ENCODE data around the gene VWA2. TPM values are rescaled to one million over a fixed set of nuclear protein-coding genes. Genes with fewer than 3 reads are reported as not detected.

The VWA2 gene
- total RNA-seq, 1 experiment from 2014 or later = 1.6 TPM

- Histone ChIP-seq H4K5ac (ENCODE audit: insufficient read length, low read depth, low read length) (no peak overlapping the region), H2BK15ac (ENCODE audit: low read depth, low read length) (no peak overlapping the region), H3K4me1 (ENCODE audit: insufficient read depth, low read length) (no peaks in the 10 kb centered on the region), H2BK120ac (ENCODE audit: low read depth, low read length, poor library complexity, severe bottlenecking) (no peak overlapping the region), H3K18ac (ENCODE audit: insufficient read length, low read depth, low read length) (no peak overlapping the region), H4K8ac (replicated peaks; ENCODE audit: insufficient read length, low read depth, low read length) (no peak overlapping the region), H3K79me2 (ENCODE audit: insufficient read depth, low read length) (no peaks in the 10 kb centered on the region), H3K23me2 (ENCODE audit: insufficient read length, low read depth, low read length, poor library complexity, severe bottlenecking) (no peaks in the 10 kb centered on the region), H2BK12ac (ENCODE audit: insufficient read length, low read depth, low read length) (no peak overlapping the region), H3K56ac (ENCODE audit: insufficient read length, low read depth, low read length) (no peak overlapping the region), H3K27ac (ENCODE audit: insufficient read length, low read depth, low read length) (no peak overlapping the region), H2BK5ac (ENCODE audit: insufficient read length, low read length) (no peak overlapping the region), H3T11ph (ENCODE audit: low read length) (no peak overlapping the region), H2AK5ac (ENCODE audit: insufficient read length, low read length) (no peak overlapping the region), H3K14ac (ENCODE audit: insufficient read depth, low read length) (no peak overlapping the region), H2AFZ (ENCODE audit: low read length) (no peak overlapping the region), H4K91ac (ENCODE audit: insufficient read length, low read depth, low read length) (no peak overlapping the region), H2BK20ac (ENCODE audit: low read depth, low read length, poor library complexity, severe bottlenecking) (no peak overlapping the region), H3K79me1 (ENCODE audit: insufficient read depth, low read depth, low read length, poor library complexity, severe bottlenecking) (no peaks in the 10 kb centered on the region), H3K4me2 (ENCODE audit: insufficient read depth, insufficient read length, low read length) (no peak overlapping the region), H3K23ac (ENCODE audit: insufficient read length, low read depth, low read length) (no peak overlapping the region), H3K9ac (ENCODE audit: extremely low read depth, insufficient read length, low read length) (no peak overlapping the region), H3K9me3 (ENCODE audit: control insufficient read depth, low read depth, low read length) (no peaks in the 10 kb centered on the region), H3K4ac (ENCODE audit: low read depth, low read length) (no peak overlapping the region), H4K20me1 (ENCODE audit: control insufficient read depth, insufficient read depth, insufficient read length) (no peaks in the 10 kb centered on the region), H3K27me3 (ENCODE audit: insufficient read depth, low read length) (no peaks in the 10 kb centered on the region)
- no peak overlapping the region for H3K27ac Mint-ChIP-seq
- DNase-seq = no peak
- no CpG with 5 or more reads among the region's 4 CpGs for WGBS (ENCODE audit: extremely low coverage, insufficient read length, low lambda C conversion rate)
- H3K36me3 Mint-ChIP-seq (ENCODE audit: insufficient read depth in 1 of 3, low read depth in 3 of 3) = no peaks in the 10 kb centered on the region
- no peak for TF ChIP-seq CTCF (conservative IDR thresholded peaks at IDR 0.05)
- H3K4me3 Mint-ChIP-seq = no peak overlapping the region
- H3K9me3 Mint-ChIP-seq = no peaks in the 10 kb centered on the region
- H3K4me1 Mint-ChIP-seq = no peaks in the 10 kb centered on the region
- H3K27me3 Mint-ChIP-seq (ENCODE audit: low read depth) = peaks cover 6% of the 10 kb centered on the region; the same call in 1 of the 2 replicates
These were observed 16.0 kb upstream of the VWA2 start for GRCh38 chr10:114223066-114223465.
